Mesendoderm (in vitro differentiated cells): ENCODE results near the gene SMAD2.
A peak's percentile ranks its signal among the peaks of the same experiment; 100 is the strongest.

Experiments used
- DNase-seq: peaks from one replicate; pipeline ENCODE4 v3.0.0; 2013
- H2AK5ac ChIP-seq: 2 replicates; pipeline ENCODE4 v1.6.1; 2013; ENCODE audit warnings: low read length, inconsistent platforms
- H2BK120ac ChIP-seq: 2 replicates; pipeline ENCODE4 v1.6.1; 2013; ENCODE audit warnings: low read depth, mild to moderate bottlenecking, low read length, moderate library complexity, mixed read lengths
- H2BK15ac ChIP-seq: replicated peaks from 2 replicates; pipeline ENCODE4 v1.6.1; 2013; ENCODE audit warnings: low read depth, mild to moderate bottlenecking, moderate library complexity
- H2BK5ac ChIP-seq: 2 replicates; pipeline ENCODE4 v1.6.1; 2013; ENCODE audit warnings: low read length, inconsistent platforms
- H3K18ac ChIP-seq: 2 replicates; pipeline ENCODE4 v1.6.1; 2013; ENCODE audit warnings: mild to moderate bottlenecking, low read length, mixed read lengths
- H3K23ac ChIP-seq: one replicate; pipeline ENCODE4 v1.6.1; 2013; ENCODE audit warnings: low read length
- H3K27ac ChIP-seq: 2 replicates; pipeline ENCODE4 v1.5.1; 2013; ENCODE audit warnings: low read depth, mild to moderate bottlenecking, inconsistent platforms, low read length, moderate library complexity
- H3K27me3 ChIP-seq: 2 replicates; pipeline ENCODE4 v1.6.1; 2013; ENCODE audit warnings: low read length, control low read depth, mild to moderate bottlenecking, inconsistent platforms; ENCODE audit not compliant: insufficient read depth, poor library complexity
- H3K36me3 ChIP-seq: 2 replicates; pipeline ENCODE4 v1.6.1; 2013; ENCODE audit warnings: low read length, inconsistent platforms; ENCODE audit not compliant: control insufficient read depth, insufficient read depth
- H3K4ac ChIP-seq: one replicate; pipeline ENCODE4 v1.6.1; 2013; ENCODE audit warnings: low read depth, mild to moderate bottlenecking, low read length, moderate library complexity
- H3K4me1 ChIP-seq: 2 replicates; pipeline ENCODE4 v1.6.1; 2013; ENCODE audit warnings: low read depth, low read length, inconsistent platforms; ENCODE audit not compliant: control insufficient read depth
- H3K4me2 ChIP-seq: 2 replicates; pipeline ENCODE4 v1.6.1; 2013; ENCODE audit warnings: low read length
- H3K4me3 ChIP-seq: 2 replicates; pipeline ENCODE4 v1.5.1; 2013; ENCODE audit warnings: mild to moderate bottlenecking, low read length
- H3K56ac ChIP-seq: one replicate; pipeline ENCODE4 v1.6.1; 2013; ENCODE audit warnings: low read length
- H3K79me1 ChIP-seq: 2 replicates; pipeline ENCODE4 v1.6.1; 2013; ENCODE audit warnings: low read length, inconsistent platforms
- H3K79me2 ChIP-seq: 2 replicates; pipeline ENCODE4 v1.6.1; 2013; ENCODE audit warnings: mild to moderate bottlenecking, low read length; ENCODE audit not compliant: control insufficient read depth, insufficient read depth
- H3K9ac ChIP-seq: 2 replicates; pipeline ENCODE4 v1.6.1; 2013; ENCODE audit warnings: low read length, inconsistent platforms
- H4K5ac ChIP-seq: one replicate; pipeline ENCODE4 v1.6.1; 2013; ENCODE audit warnings: low read length
- H4K8ac ChIP-seq: one replicate; pipeline ENCODE4 v1.6.1; 2013; ENCODE audit warnings: low read depth, mild to moderate bottlenecking, control low read depth, low read length, moderate library complexity
- WGBS: extraction: QIAGEN DNeasy Blood & Tissue Kit; methylation state at CpG from one replicate; pipeline ENCODE4 v1.1.7; 2013; ENCODE audit warnings: low lambda C conversion rate, missing lambda C conversion rate; ENCODE audit not compliant: insufficient coverage; ENCODE audit errors: extremely low coverage; 5-methylcytosine and 5-hydroxymethylcytosine counted together

The SMAD2 gene

GRCh38 chr18:47809420-47809819 lies 121.0 kb downstream of the SMAD2 start:
- WGBS = no CpG with 5 or more reads among the region's 3 CpGs
- H4K5ac ChIP-seq = no peak overlapping the region

GRCh38 chr18:47802802-47803201 lies 127.7 kb downstream of the SMAD2 start:
- no peak overlapping the region for H3K4ac ChIP-seq
- no peak overlapping the region for H2BK5ac ChIP-seq
- no peak overlapping the region for H3K4me2 ChIP-seq
- no peaks in the 10 kb centered on the region for H3K79me1 ChIP-seq
- H3K79me2 ChIP-seq = no peaks in the 10 kb centered on the region
- no peak overlapping the region for H4K8ac ChIP-seq
- no peak overlapping the region for H3K27ac ChIP-seq
- H3K23ac ChIP-seq = no peak overlapping the region
- WGBS = no CpG with 5 or more reads among the region's 6 CpGs
- no peak overlapping the region for H2BK120ac ChIP-seq
- no peak overlapping the region for H2AK5ac ChIP-seq
- H2BK15ac ChIP-seq = no peak overlapping the region
- no peak overlapping the region for H3K4me3 ChIP-seq
- no peaks in the 10 kb centered on the region for H3K27me3 ChIP-seq
- no peak overlapping the region for H3K56ac ChIP-seq
- no peak overlapping the region for H4K5ac ChIP-seq
- no peaks in the 10 kb centered on the region for H3K36me3 ChIP-seq
- H3K9ac ChIP-seq = no peak overlapping the region
- no peak overlapping the region for H3K18ac ChIP-seq
- H3K4me1 ChIP-seq = peaks cover 2% of the 10 kb centered on the region
- no peak for DNase-seq

More at GRCh38 chr18:47809420-47809819, 121.0 kb downstream of the SMAD2 start:
- H2BK5ac ChIP-seq = no peak overlapping the region
- no peak overlapping the region for H2AK5ac ChIP-seq
- H3K27me3 ChIP-seq = no peaks in the 10 kb centered on the region
- no peak overlapping the region for H3K4me3 ChIP-seq
- no peaks in the 10 kb centered on the region for H3K79me1 ChIP-seq
- no peak overlapping the region for H3K4me2 ChIP-seq
- no peak overlapping the region for H3K27ac ChIP-seq
- H4K8ac ChIP-seq = no peak overlapping the region
- no peaks in the 10 kb centered on the region for H3K36me3 ChIP-seq
- H3K18ac ChIP-seq = no peak overlapping the region
- H3K4ac ChIP-seq = no peak overlapping the region
- H3K9ac ChIP-seq = no peak overlapping the region
- no peak overlapping the region for H2BK120ac ChIP-seq
- H3K4me1 ChIP-seq = no peaks in the 10 kb centered on the region
- H2BK15ac ChIP-seq = no peak overlapping the region
- no peak overlapping the region for H3K56ac ChIP-seq
- DNase-seq = no peak
- no peaks in the 10 kb centered on the region for H3K79me2 ChIP-seq
- no peak overlapping the region for H3K23ac ChIP-seq

GRCh38 chr18:47801817-47802216 lies 128.6 kb downstream of the SMAD2 start:
- peaks cover 2% of the 10 kb centered on the region for H3K4me1 ChIP-seq
- no peak overlapping the region for H3K4me2 ChIP-seq
- no peak overlapping the region for H2AK5ac ChIP-seq
- H3K79me1 ChIP-seq = no peaks in the 10 kb centered on the region
- H4K8ac ChIP-seq = no peak overlapping the region
- H2BK120ac ChIP-seq = no peak overlapping the region
- H4K5ac ChIP-seq = no peak overlapping the region
- no peak overlapping the region for H3K18ac ChIP-seq
- H3K27me3 ChIP-seq = no peaks in the 10 kb centered on the region
- no peak overlapping the region for H2BK5ac ChIP-seq
- no peak for DNase-seq
- H3K36me3 ChIP-seq = no peaks in the 10 kb centered on the region
- H3K4ac ChIP-seq = no peak overlapping the region
- no CpG with 5 or more reads among the region's 3 CpGs for WGBS
- no peak overlapping the region for H3K4me3 ChIP-seq
- no peak overlapping the region for H2BK15ac ChIP-seq
- no peaks in the 10 kb centered on the region for H3K79me2 ChIP-seq
- no peak overlapping the region for H3K23ac ChIP-seq
- no peak overlapping the region for H3K56ac ChIP-seq
- no peak overlapping the region for H3K27ac ChIP-seq
- H3K9ac ChIP-seq = no peak overlapping the region

GRCh38 chr18:47800756-47801155 lies 129.7 kb downstream of the SMAD2 start:
- H3K27me3 ChIP-seq = no peaks in the 10 kb centered on the region
- H3K23ac ChIP-seq = no peak overlapping the region
- H3K4me3 ChIP-seq = no peak overlapping the region
- peaks cover 2% of the 10 kb centered on the region for H3K4me1 ChIP-seq
- H3K36me3 ChIP-seq = no peaks in the 10 kb centered on the region
- no peaks in the 10 kb centered on the region for H3K79me2 ChIP-seq
- no peak overlapping the region for H4K8ac ChIP-seq
- no peaks in the 10 kb centered on the region for H3K79me1 ChIP-seq
- H2BK120ac ChIP-seq = no peak overlapping the region
- no peak overlapping the region for H3K9ac ChIP-seq
- no peak overlapping the region for H4K5ac ChIP-seq
- no peak overlapping the region for H2AK5ac ChIP-seq
- H3K18ac ChIP-seq = no peak overlapping the region
- no peak for DNase-seq
- no peak overlapping the region for H3K4ac ChIP-seq
- no peak overlapping the region for H3K27ac ChIP-seq
- no peak overlapping the region for H2BK15ac ChIP-seq
- H3K56ac ChIP-seq = no peak overlapping the region
- H3K4me2 ChIP-seq = no peak overlapping the region
- WGBS = no CpG with 5 or more reads among the region's 6 CpGs
- H2BK5ac ChIP-seq = no peak overlapping the region

GRCh38 chr18:47800248-47800647 lies 130.2 kb downstream of the SMAD2 start:
- Histone ChIP-seq H2BK15ac (no peak overlapping the region), H3K4me3 (no peak overlapping the region), H2BK5ac (no peak overlapping the region), H3K27me3 (no peaks in the 10 kb centered on the region), H3K18ac (no peak overlapping the region), H3K27ac (no peak overlapping the region), H4K5ac (no peak overlapping the region), H3K56ac (no peak overlapping the region), H3K4ac (no peak overlapping the region), H2AK5ac (no peak overlapping the region), H4K8ac (no peak overlapping the region), H3K9ac (no peak overlapping the region), H3K79me1 (no peaks in the 10 kb centered on the region), H3K36me3 (no peaks in the 10 kb centered on the region), H3K23ac (no peak overlapping the region), H3K79me2 (no peaks in the 10 kb centered on the region), H3K4me2 (no peak overlapping the region), H3K4me1 (peaks cover 2% of the 10 kb centered on the region), H2BK120ac (no peak overlapping the region)
- no CpG with 5 or more reads among the region's 10 CpGs for WGBS
- no peak for DNase-seq

- H3K36me3 ChIP-seq = no peaks in the 10 kb centered on the region
- no peak overlapping the region for H3K4me2 ChIP-seq
- no peak overlapping the region for H2AK5ac ChIP-seq
- no peak overlapping the region for H3K23ac ChIP-seq
- H3K79me1 ChIP-seq = no peaks in the 10 kb centered on the region
- H3K56ac ChIP-seq = no peak overlapping the region
- H2BK5ac ChIP-seq = no peak overlapping the region
- WGBS = no CpG with 5 or more reads among the region's 13 CpGs
- H3K4me3 ChIP-seq = no peak overlapping the region
- DNase-seq = peak; percentile 42
- no peak overlapping the region for H2BK120ac ChIP-seq
- no peaks in the 10 kb centered on the region for H3K79me2 ChIP-seq
- no peak overlapping the region for H4K8ac ChIP-seq
- no peak overlapping the region for H4K5ac ChIP-seq
- no peak overlapping the region for H2BK15ac ChIP-seq
- no peak overlapping the region for H3K4ac ChIP-seq
- H3K18ac ChIP-seq = no peak overlapping the region
- H3K9ac ChIP-seq = no peak overlapping the region
- H3K27me3 ChIP-seq = no peaks in the 10 kb centered on the region
- H3K4me1 ChIP-seq = peaks cover 2% of the 10 kb centered on the region
- no peak overlapping the region for H3K27ac ChIP-seq
Observed at GRCh38 chr18:47799376-47799775, 131.1 kb downstream of the SMAD2 start.
